Mucosa of stomach (tissue), 1 donor: ENCODE measurements around the gene SEC63.
"Not testable (repeated sequence)": the region's sequence is repeated elsewhere in the genome, so short reads cannot be mapped to it uniquely, and the experiment has no call there.

Source experiments
- H3K27me3 ChIP-seq: one replicate; pipeline ENCODE4 v1.7.0; 2013; ENCODE audit warnings: mild to moderate bottlenecking, low read length; ENCODE audit not compliant: control insufficient read depth, insufficient read depth
- H3K36me3 ChIP-seq: one replicate; pipeline ENCODE4 v1.7.0; 2013; ENCODE audit warnings: low read length; ENCODE audit not compliant: control insufficient read depth, insufficient read depth
- H3K4me1 ChIP-seq: one replicate; pipeline ENCODE4 v1.7.0; 2013; ENCODE audit warnings: mild to moderate bottlenecking, low read length; ENCODE audit not compliant: control insufficient read depth, insufficient read depth
- H3K4me3 ChIP-seq: one replicate; pipeline ENCODE4 v1.7.0; 2013; ENCODE audit warnings: low read length
- H3K9ac ChIP-seq: one replicate; pipeline ENCODE4 v1.7.0; 2013; ENCODE audit warnings: mild to moderate bottlenecking, low read length, moderate library complexity
- H3K9me3 ChIP-seq: one replicate; pipeline ENCODE4 v1.7.0; 2013; ENCODE audit warnings: mild to moderate bottlenecking, low read length, moderate library complexity; ENCODE audit not compliant: control insufficient read depth
- donor health status: Pancreatic carcinoma.

Gene SEC63

DNA sequence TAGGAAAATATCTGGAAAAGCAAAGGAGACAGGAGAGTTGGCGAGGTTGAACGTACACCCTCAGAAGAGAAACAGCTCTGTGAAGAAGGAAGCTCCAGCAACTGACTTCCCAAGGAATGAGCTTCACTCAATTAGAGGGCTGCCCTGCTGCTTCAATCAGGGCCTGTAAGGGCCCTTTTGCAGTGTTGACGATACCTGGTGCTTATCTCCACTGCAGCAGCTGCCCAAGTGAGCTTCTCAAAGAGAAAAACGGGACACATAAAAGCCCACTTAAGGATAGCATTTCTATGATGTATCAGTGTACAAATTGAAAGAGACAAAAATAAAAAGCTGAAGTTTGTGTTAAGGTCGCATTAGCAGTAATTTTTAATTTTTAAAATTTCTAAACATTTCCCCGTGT lies 16.4 kb downstream of the SEC63 start:
- H3K9ac ChIP-seq = no peak overlapping the region

DNA sequence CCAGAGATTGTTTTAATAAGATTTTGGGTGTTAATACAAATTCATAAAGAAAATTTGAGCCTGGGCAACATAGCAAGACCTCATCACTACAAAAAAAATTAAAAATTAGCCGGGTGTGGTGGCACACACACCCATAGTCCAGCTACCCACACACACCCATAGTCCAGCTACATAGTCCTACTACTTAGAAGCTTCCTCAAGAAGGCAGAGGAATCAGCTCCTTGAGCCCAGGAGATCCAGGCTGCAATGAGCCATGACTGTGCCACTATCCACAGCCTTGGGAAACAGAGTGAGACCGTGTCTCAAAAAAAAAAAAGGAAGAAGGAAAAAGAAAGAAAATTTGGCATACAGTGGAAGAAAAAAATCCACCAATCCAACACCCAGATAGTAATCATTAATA lies 16.8 kb downstream of the SEC63 start:
- Histone ChIP-seq H3K4me3 (no peak overlapping the region), H3K9me3 (no peaks in the 10 kb centered on the region), H3K27me3 (no peaks in the 10 kb centered on the region), H3K4me1 (peaks cover 12% of the 10 kb centered on the region), H3K9ac (no peak overlapping the region), H3K36me3 (no peaks in the 10 kb centered on the region)

More for the DNA sequence above, 16.4 kb downstream of the SEC63 start:
- H3K4me1 ChIP-seq = peaks cover 12% of the 10 kb centered on the region
- no peak overlapping the region for H3K4me3 ChIP-seq
- H3K36me3 ChIP-seq = no peaks in the 10 kb centered on the region
- no peaks in the 10 kb centered on the region for H3K27me3 ChIP-seq
- H3K9me3 ChIP-seq = no peaks in the 10 kb centered on the region

DNA sequence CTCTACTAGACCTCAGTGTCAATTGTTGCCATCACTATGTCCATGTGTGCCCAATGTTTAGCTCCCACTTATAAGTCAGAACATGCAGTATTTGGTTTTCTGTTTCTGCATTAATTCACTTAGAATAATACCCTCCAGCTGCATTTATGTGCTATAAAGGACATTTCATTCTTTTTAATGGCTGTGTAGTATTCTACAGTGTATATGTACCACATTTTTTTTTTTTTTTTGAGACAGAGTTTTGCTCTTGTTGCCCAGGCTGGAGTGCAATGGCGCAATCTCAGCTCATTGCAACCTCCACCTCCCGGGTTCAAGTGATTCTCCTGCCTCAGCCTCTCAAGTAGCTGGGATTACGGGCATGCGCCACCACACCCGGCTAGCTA lies 21.1 kb downstream of the SEC63 start:
- not testable (repeated sequence) for H3K4me1 ChIP-seq, H3K27me3 ChIP-seq, H3K36me3 ChIP-seq, H3K9me3 ChIP-seq, H3K9ac ChIP-seq, H3K4me3 ChIP-seq

DNA sequence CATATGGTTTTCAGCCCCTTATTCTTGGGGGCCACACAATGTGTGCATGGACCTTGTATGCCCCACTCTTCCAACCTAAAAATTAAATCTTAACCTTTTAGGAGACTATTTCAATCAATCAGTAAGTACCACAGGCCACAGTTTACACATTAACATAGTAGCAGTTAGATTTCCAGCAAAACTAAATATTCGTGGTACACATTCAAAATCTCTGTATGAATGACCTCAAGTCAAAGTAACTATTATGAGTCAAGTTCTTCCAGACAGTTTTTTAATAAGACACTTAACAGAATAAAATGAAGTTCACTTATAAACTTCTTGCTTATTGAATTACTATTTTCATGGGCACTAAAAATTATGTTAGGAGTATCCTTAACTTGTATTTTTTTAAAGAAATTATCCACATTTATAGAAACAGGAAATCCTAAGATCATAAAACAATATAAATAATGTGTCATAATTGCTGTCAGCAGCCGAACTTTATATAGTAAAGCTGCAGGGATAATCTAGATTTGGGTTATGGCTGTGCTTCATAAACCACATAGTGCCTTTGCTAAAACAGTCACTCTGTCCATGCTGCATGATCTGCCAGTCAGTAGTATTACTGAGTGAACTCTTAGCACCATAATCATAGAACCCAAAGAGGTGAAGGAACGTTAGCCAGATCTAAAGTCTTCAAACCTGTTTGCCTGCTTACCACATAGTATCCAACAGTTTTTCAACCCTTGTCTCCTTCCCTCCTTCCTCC lies 21.7 kb downstream of the SEC63 start:
- Histone ChIP-seq H3K4me1 (no peaks in the 10 kb centered on the region), H3K36me3 (no peaks in the 10 kb centered on the region), H3K9me3 (no peaks in the 10 kb centered on the region), H3K9ac (no peak overlapping the region), H3K4me3 (no peak overlapping the region), H3K27me3 (no peaks in the 10 kb centered on the region)

DNA sequence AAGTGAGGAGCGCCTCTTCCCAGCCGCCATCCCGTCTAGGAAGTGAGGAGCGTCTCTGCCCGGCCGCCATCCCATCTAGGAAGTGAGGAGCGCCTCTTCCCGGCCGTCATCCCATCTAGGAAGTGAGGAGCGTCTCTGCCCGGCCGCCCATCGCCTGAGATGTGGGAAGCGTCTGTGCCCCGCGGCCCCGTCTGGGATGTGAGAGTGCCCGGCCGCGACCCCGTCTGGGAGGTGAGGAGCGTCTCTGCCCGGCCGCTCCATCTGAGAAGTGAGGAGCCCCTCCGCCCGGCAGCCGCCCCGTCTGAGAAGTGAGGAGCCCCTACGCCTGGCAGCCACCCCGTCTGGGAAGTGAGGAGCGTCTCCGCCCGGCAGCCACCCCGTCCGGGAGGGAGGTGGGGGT lies 23.8 kb downstream of the SEC63 start:
- not testable (repeated sequence) for H3K4me3 ChIP-seq, H3K9me3 ChIP-seq, H3K27me3 ChIP-seq, H3K4me1 ChIP-seq, H3K36me3 ChIP-seq, H3K9ac ChIP-seq

DNA sequence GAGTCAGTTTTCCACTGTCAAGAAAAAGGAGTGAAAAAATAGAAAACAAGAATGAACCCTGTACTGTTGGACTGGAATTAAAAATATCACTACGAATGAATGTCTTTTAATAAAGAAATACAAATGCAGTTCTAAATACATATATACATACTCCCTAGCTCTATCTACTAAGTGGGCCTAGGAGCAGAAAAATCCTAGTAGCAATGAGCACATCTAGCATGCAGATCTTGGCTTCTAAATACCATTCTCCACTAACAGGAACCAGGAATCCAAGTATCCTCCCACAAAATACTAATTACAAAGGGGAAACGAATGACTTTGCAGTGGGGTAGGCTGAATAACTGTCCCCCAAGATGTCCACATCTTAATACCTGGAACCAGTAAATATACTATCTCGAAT lies 25.4 kb downstream of the SEC63 start:
- Histone ChIP-seq H3K36me3 (no peaks in the 10 kb centered on the region), H3K9me3 (no peaks in the 10 kb centered on the region), H3K27me3 (no peaks in the 10 kb centered on the region), H3K4me3 (no peak overlapping the region), H3K9ac (no peak overlapping the region), H3K4me1 (no peaks in the 10 kb centered on the region)

DNA sequence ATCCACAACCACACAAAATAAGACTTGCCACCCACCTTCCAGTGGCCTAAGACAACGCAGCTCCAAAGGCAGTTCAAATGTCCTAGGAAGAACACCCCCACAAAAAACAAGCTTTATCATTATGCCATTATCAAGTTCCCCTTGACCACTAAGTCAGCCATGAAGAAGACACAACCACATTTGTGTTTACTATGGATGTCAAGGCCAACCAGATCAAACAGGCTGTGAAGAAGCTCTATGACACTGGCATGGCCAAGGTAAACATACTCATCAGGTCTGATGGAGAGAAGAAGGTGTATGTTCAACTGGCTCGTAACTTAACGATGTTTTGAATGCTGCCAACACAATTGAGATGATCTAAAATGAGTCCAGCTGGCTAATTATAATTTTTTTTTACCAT lies 26.1 kb downstream of the SEC63 start:
- Histone ChIP-seq H3K4me3 (no peak overlapping the region), H3K36me3 (no peaks in the 10 kb centered on the region), H3K9ac (no peak overlapping the region), H3K4me1 (no peaks in the 10 kb centered on the region), H3K27me3 (no peaks in the 10 kb centered on the region), H3K9me3 (no peaks in the 10 kb centered on the region)

DNA sequence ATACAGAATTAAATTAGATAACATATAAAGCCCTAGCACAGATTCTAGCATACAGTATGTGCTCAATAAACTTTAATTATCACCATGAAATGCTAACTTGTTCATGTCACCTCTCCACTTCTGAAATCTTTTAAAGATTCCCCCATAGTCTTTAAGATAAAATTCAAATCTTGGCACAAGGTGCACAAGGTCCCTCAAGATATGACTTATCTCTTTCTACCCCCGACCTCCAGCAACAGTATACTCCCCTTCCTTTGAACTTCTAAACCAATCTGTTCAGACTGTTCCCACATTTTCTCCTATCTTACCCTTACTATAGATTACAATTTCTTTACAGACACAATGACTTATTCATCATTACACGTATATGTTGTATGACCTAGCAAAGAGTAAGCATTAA lies 29.0 kb downstream of the SEC63 start:
- no peak overlapping the region for H3K4me3 ChIP-seq
- no peaks in the 10 kb centered on the region for H3K4me1 ChIP-seq
- no peaks in the 10 kb centered on the region for H3K9me3 ChIP-seq
- H3K36me3 ChIP-seq = no peaks in the 10 kb centered on the region
- no peak overlapping the region for H3K9ac ChIP-seq
- no peaks in the 10 kb centered on the region for H3K27me3 ChIP-seq

DNA sequence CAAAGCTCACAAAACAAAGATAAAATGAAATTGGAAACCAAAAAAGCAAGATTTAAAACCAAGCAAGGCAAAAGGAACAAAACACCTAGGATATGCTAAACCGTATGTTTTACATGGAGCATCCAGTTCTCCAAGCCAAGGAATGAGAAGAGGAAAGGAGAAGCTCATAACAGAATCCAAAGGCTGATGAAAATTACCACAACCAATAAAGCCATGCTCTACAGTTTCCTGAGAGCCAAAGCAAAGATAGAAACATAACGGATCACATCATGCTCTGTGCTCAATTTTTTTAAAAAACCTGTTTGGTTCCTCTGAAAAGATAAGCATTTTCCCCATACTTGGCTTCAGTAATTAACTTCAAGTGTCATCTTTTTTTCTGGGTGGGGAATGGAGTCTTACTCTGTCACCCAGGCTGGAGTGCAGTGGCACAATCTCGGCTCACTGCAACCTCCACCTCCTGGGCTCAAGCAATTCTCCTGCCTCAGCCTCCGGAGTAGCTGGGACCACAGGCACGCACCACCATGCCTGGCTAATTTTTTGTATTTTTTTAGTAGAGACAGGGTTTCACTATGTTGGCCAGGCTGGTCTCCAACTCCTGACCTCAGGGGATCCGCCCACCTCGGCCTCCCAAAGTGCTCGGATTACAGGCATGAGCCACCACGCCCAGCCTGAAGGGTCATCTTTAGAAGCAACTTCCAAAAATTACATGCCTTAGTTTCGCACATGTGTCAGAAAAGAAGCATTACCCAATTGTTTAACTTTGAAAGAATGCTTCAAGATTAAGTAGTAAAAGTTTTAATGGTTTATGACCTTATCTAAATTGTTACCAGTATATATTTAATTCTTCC lies 31.1 kb downstream of the SEC63 start:
- not testable (repeated sequence) for H3K9ac ChIP-seq, H3K4me1 ChIP-seq, H3K27me3 ChIP-seq, H3K4me3 ChIP-seq, H3K9me3 ChIP-seq, H3K36me3 ChIP-seq

DNA sequence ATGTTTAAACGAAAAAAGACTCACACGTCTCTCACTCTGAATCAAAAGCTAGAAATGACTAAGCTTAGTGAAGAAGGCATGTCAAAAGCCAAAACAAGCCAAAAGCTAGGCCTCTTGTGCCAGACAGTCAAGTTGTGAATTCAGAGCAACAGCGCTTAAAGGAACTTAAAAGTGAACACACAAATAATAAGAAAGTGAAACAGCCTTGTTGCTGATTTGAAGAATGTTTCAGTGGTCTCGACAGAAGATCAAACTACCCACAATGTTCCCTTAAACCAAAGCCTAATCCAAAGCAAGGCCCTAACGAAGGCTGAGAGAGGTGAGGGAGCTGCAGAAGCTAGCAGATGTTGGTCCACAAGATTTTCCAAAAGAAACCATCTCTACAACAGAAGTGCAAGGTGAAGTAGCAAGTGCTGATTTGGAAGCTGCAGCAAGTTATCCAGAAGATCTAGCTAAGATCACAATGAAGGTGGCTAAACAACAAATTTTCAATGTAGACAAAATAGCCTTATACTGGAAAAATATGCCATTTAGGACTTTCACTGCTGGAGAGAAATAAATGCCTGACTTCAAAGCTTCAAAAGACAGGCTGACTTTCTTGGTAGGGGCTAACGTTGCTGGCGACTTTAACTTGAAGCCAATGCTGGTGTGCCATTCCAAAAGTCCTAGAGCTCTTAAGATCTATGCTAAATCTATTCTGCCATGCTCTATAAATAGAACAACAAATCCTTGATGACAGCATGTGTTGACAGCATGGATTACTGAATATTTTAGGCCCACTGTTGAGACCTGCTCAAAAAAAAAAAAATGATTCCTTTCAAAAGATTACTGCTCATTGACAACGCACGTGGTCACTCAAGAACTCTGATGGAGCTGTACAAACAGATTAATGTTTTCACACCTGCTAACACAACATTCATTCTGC lies 40.3 kb downstream of the SEC63 start:
- Histone ChIP-seq H3K4me3 (no peak overlapping the region), H3K4me1 (no peaks in the 10 kb centered on the region), H3K27me3 (no peaks in the 10 kb centered on the region), H3K36me3 (no peaks in the 10 kb centered on the region), H3K9ac (no peak overlapping the region), H3K9me3 (no peaks in the 10 kb centered on the region)

DNA sequence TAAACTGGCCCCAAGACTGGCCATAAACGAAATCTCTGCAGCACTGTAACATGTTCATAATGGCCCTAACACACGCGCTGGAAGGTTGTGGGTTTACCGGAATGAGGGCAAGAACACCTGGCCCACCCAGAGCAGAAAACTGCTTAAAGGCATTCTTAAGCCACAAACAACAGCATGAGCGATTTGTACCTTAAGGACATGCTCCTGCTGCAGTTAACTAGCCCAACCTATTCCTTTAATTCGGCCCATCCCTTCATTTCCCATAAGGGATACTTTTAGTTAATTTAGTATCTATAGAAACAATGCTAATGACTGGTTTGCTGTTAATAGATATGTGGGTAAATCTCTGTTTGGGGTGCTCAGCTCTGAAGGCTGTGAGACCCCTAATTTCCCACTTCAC lies 41.0 kb downstream of the SEC63 start:
- not testable (repeated sequence) for H3K9ac ChIP-seq, H3K4me3 ChIP-seq, H3K36me3 ChIP-seq, H3K9me3 ChIP-seq, H3K4me1 ChIP-seq, H3K27me3 ChIP-seq

DNA sequence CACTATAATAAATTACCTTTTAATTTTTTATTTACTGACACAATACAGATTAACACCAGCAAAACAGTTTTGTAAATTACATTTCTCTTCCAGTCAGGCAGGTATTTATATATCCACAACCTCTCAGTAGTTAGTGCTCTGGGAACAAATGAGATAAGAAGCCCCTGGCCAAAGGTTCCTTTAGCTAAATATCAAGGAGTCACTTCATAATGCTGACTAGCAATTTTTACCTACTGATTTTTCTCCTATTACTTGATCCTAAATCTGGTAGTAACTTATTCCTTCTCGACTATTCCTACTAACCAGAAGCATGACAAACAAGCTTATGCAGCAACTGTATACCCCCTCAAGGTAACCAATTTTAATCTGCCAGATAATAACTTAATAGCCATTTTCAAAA lies 46.3 kb downstream of the SEC63 start:
- H3K9me3 ChIP-seq = no peaks in the 10 kb centered on the region
- H3K4me1 ChIP-seq = no peaks in the 10 kb centered on the region
- no peak overlapping the region for H3K4me3 ChIP-seq
- H3K9ac ChIP-seq = no peak overlapping the region
- no peaks in the 10 kb centered on the region for H3K27me3 ChIP-seq
- peaks cover 3% of the 10 kb centered on the region for H3K36me3 ChIP-seq
